Endothelial cell of umbilical vein (primary cell): Measurements from ENCODE around the gene HMG20B.

Experiments
- CTCF ChIP-seq, 2 donors: IDR thresholded peaks; 1 replicate in 1 of 2; 2 replicates in 1 of 2; pipeline ENCODE4 v1.5.1; 2011; ENCODE audit warnings: low read length in 2 of 2, mild to moderate bottlenecking in 2 of 2, moderate library complexity in 2 of 2, control low read depth in 1 of 2, inconsistent platforms in 1 of 2, low read depth in 1 of 2; ENCODE audit not compliant: insufficient read depth in 1 of 2; ENCODE audit errors: extremely low read depth in 1 of 2
- EZH2 ChIP-seq: IDR thresholded peaks from 2 replicates; pipeline ENCODE4 v1.6.1; 2012; ENCODE audit warnings: borderline replicate concordance, low read depth, mild to moderate bottlenecking, moderate library complexity, low read length, inconsistent platforms; ENCODE audit not compliant: severe bottlenecking
- JUN ChIP-seq: IDR thresholded peaks from 2 replicates; pipeline ENCODE4 v1.6.1; 2011; ENCODE audit warnings: borderline replicate concordance, low read depth; ENCODE audit not compliant: insufficient read length, insufficient read depth
- POLR2A ChIP-seq: IDR thresholded peaks from 2 replicates; pipeline ENCODE4 v1.6.1; 2012; ENCODE audit warnings: low read depth, mild to moderate bottlenecking, control low read depth, low read length
- POLR2AphosphoS5 ChIP-seq: IDR thresholded peaks from 2 replicates; pipeline ENCODE4 v1.6.1; 2012; ENCODE audit warnings: low read depth, mild to moderate bottlenecking, control low read depth, low read length, moderate library complexity; ENCODE audit not compliant: insufficient read depth

- TF ChIP-seq JUN (no peak), CTCF (IDR thresholded peaks at IDR 0.05; ENCODE audit: extremely low read depth in 1 of 2, insufficient read depth in 1 of 2, low read depth in 1 of 2, low read length in 2 of 2) (no peak), POLR2A (no peak), POLR2AphosphoS5 (no peak), EZH2 (no peak)
Observed at GRCh38 chr19:3613818-3614661, 41.3 kb downstream of the HMG20B start.
